ENCODE measurements around the gene AQP7. TPM values are rescaled to one million over a fixed set of nuclear protein-coding genes. Genes with fewer than 3 reads are reported as not detected.
"Not testable (repeated sequence)": the region's sequence is repeated elsewhere in the genome, so short reads cannot be mapped to it uniquely, and the experiment has no call there.

Gene AQP7
- total RNA-seq, 2 experiments from 2014 or later, result 2.2 TPM; not detected in 1

GRCh38 chr9:33403941-33404787 lies 1.8 kb upstream of the AQP7 start:
- no peaks in the 10 kb centered on the region for H4K20me1 ChIP-seq (ENCODE audit: insufficient read depth, low read length)
- no peak overlapping the region for H3K27ac ChIP-seq (ENCODE audit: low read depth, low read length, poor library complexity, severe bottlenecking)
- no peak overlapping the region for H3K4me2 ChIP-seq (ENCODE audit: low read length)
- no peaks in the 10 kb centered on the region for H3K4me1 ChIP-seq (ENCODE audit: insufficient read depth, low read length, poor library complexity, severe bottlenecking)
- POLR2A ChIA-PET, result interaction anchor here (0.8 to 1.0 kb wide), 2 partner anchors 28 to 69 kb away, joined by 3 to 4 read pairs; partner anchors contain the start of gene NOL6
- H3K36me3 ChIP-seq (ENCODE audit: insufficient read depth, low read length), result no peaks in the 10 kb centered on the region
- no peak for TF ChIP-seq EZH2phosphoT487 (IDR thresholded peaks at IDR 0.05; ENCODE audit: borderline replicate concordance, low read depth, low read length)
- TF ChIP-seq, protein P1, sequence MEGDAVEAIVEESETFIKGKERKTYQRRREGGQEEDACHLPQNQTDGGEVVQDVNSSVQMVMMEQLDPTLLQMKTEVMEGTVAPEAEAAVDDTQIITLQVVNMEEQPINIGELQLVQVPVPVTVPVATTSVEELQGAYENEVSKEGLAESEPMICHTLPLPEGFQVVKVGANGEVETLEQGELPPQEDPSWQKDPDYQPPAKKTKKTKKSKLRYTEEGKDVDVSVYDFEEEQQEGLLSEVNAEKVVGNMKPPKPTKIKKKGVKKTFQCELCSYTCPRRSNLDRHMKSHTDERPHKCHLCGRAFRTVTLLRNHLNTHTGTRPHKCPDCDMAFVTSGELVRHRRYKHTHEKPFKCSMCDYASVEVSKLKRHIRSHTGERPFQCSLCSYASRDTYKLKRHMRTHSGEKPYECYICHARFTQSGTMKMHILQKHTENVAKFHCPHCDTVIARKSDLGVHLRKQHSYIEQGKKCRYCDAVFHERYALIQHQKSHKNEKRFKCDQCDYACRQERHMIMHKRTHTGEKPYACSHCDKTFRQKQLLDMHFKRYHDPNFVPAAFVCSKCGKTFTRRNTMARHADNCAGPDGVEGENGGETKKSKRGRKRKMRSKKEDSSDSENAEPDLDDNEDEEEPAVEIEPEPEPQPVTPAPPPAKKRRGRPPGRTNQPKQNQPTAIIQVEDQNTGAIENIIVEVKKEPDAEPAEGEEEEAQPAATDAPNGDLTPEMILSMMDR (conservative IDR thresholded peaks at IDR 0.05; ENCODE audit: low read length), result no peak
- no peak for DNase-seq (ENCODE audit: low spot score)
- CTCF ChIA-PET (ENCODE audit: unreplicated experiment), result interaction anchor here (1.0 to 1.4 kb wide), 2 partner anchors 55 to 63 kb away, joined by 3 to 9 read pairs; no protein-coding TSS in a partner anchor
- no peak overlapping the region for H3K4me3 ChIP-seq (ENCODE audit: low read depth, low read length, poor library complexity, severe bottlenecking)
- intact Hi-C loops (cut with micrococcal nuclease; ENCODE audit: unreplicated experiment), result loop anchor here (1.0 to 5.0 kb wide), 3 partner anchors 49 to 113 kb away; no protein-coding TSS in a partner anchor
- no peak overlapping the region for H2AFZ ChIP-seq (ENCODE audit: low read length)
- no TSS peak for BruUV-seq (replicated peaks)
- no peaks in the 10 kb centered on the region for H3K79me2 ChIP-seq (ENCODE audit: insufficient read depth, low read depth, low read length)
- no peaks in the 10 kb centered on the region for H3K9me2 ChIP-seq (ENCODE audit: insufficient read depth, low read length)
- H3K9me3 ChIP-seq (ENCODE audit: low read length), result no peaks in the 10 kb centered on the region

DNA sequence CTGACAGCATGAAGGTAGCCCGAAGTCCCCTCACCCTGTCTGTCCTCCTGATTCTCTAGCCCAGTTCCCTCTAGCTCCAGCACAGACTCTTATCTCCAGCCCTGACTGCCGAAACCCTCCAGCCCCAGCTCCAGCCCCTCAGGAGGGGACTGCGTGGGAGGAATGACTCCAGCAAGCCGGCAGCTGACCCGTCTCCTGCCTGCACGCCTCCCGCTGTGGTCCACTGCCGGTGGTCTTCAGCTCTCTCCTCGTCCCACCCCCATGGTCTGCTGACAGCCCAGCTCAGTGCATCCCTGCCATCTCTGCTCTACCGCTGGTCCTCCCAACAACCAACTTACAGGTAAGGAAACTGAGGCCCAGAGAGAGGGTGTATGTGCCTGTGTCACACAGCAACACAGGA lies 559 bp downstream of the AQP7 start:
- H3K4me2 ChIP-seq (ENCODE audit: low read length); H3K9me2 ChIP-seq (ENCODE audit: insufficient read depth, low read length); H3K27ac ChIP-seq (ENCODE audit: low read depth, low read length, poor library complexity, severe bottlenecking); BruUV-seq (replicated peaks); CTCF ChIA-PET (ENCODE audit: unreplicated experiment); H3K36me3 ChIP-seq (ENCODE audit: insufficient read depth, low read length); H3K79me2 ChIP-seq (ENCODE audit: insufficient read depth, low read depth, low read length); POLR2A ChIA-PET; H3K9me3 ChIP-seq (ENCODE audit: low read length); H3K4me1 ChIP-seq (ENCODE audit: insufficient read depth, low read length, poor library complexity, severe bottlenecking); H2AFZ ChIP-seq (ENCODE audit: low read length); H3K4me3 ChIP-seq (ENCODE audit: low read depth, low read length, poor library complexity, severe bottlenecking); H4K20me1 ChIP-seq (ENCODE audit: insufficient read depth, low read length); DNase-seq (ENCODE audit: low spot score): not testable (repeated sequence)
- intact Hi-C loops (cut with micrococcal nuclease; ENCODE audit: unreplicated experiment), result loop anchor here (5.0 kb wide), 1 partner anchor 115 kb away; no protein-coding TSS in a partner anchor

DNA sequence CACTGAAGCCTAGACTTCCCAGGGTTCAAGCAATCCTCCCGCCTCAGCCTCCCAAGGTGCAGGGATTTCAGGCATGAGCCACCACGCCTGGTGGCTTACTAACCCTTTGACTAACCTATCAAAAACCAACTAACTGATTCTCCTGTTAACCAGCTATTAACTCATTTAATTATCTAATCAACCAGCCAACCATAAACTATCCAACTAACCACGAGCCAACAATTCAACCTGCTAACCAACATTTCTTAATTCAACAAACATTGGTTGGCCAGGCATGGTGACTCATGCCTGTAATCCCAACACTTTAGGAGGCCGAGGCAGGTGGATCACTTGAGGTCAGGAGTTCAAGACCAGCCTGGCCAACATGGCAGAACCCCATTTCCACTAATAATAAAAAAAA lies 3.3 kb downstream of the AQP7 start:
- H3K4me2 ChIP-seq (ENCODE audit: low read length); H2AFZ ChIP-seq (ENCODE audit: low read length); H3K27ac ChIP-seq (ENCODE audit: low read depth, low read length, poor library complexity, severe bottlenecking); H3K4me3 ChIP-seq (ENCODE audit: low read depth, low read length, poor library complexity, severe bottlenecking); intact Hi-C loops (cut with micrococcal nuclease; ENCODE audit: unreplicated experiment); H3K4me1 ChIP-seq (ENCODE audit: insufficient read depth, low read length, poor library complexity, severe bottlenecking); BruUV-seq (replicated peaks); H3K9me3 ChIP-seq (ENCODE audit: low read length); H3K36me3 ChIP-seq (ENCODE audit: insufficient read depth, low read length); H3K79me2 ChIP-seq (ENCODE audit: insufficient read depth, low read depth, low read length); DNase-seq (ENCODE audit: low spot score); H4K20me1 ChIP-seq (ENCODE audit: insufficient read depth, low read length); H3K9me2 ChIP-seq (ENCODE audit: insufficient read depth, low read length); CTCF ChIA-PET (ENCODE audit: unreplicated experiment): not testable (repeated sequence)
- POLR2A ChIA-PET, result interaction anchor here (0.7 kb wide), 1 partner anchor 48 kb away, joined by 5 read pairs; no protein-coding TSS in a partner anchor

GRCh38 chr9:33397801-33398200 lies 4.6 kb downstream of the AQP7 start:
- intact Hi-C loops (cut with micrococcal nuclease; ENCODE audit: unreplicated experiment); H3K4me3 ChIP-seq (ENCODE audit: low read depth, low read length, poor library complexity, severe bottlenecking); H2AFZ ChIP-seq (ENCODE audit: low read length); H3K27ac ChIP-seq (ENCODE audit: low read depth, low read length, poor library complexity, severe bottlenecking); H3K4me2 ChIP-seq (ENCODE audit: low read length); POLR2A ChIA-PET; H3K9me2 ChIP-seq (ENCODE audit: insufficient read depth, low read length); H3K4me1 ChIP-seq (ENCODE audit: insufficient read depth, low read length, poor library complexity, severe bottlenecking); BruUV-seq (replicated peaks); H4K20me1 ChIP-seq (ENCODE audit: insufficient read depth, low read length); CTCF ChIA-PET (ENCODE audit: unreplicated experiment); H3K36me3 ChIP-seq (ENCODE audit: insufficient read depth, low read length); DNase-seq (ENCODE audit: low spot score); H3K9me3 ChIP-seq (ENCODE audit: low read length); H3K79me2 ChIP-seq (ENCODE audit: insufficient read depth, low read depth, low read length): not testable (repeated sequence)

- intact Hi-C loops (cut with micrococcal nuclease; ENCODE audit: unreplicated experiment); BruUV-seq (replicated peaks); H3K79me2 ChIP-seq (ENCODE audit: insufficient read depth, low read depth, low read length); H3K9me2 ChIP-seq (ENCODE audit: insufficient read depth, low read length); H3K4me3 ChIP-seq (ENCODE audit: low read depth, low read length, poor library complexity, severe bottlenecking); H2AFZ ChIP-seq (ENCODE audit: low read length); H3K27ac ChIP-seq (ENCODE audit: low read depth, low read length, poor library complexity, severe bottlenecking); H3K4me1 ChIP-seq (ENCODE audit: insufficient read depth, low read length, poor library complexity, severe bottlenecking); DNase-seq (ENCODE audit: low spot score); H4K20me1 ChIP-seq (ENCODE audit: insufficient read depth, low read length); H3K9me3 ChIP-seq (ENCODE audit: low read length); POLR2A ChIA-PET; H3K36me3 ChIP-seq (ENCODE audit: insufficient read depth, low read length); H3K4me2 ChIP-seq (ENCODE audit: low read length); CTCF ChIA-PET (ENCODE audit: unreplicated experiment): not testable (repeated sequence)
These were observed 7.0 kb downstream of the AQP7 start for GRCh38 chr9:33395159-33395879.
